Subcutaneous abdominal adipose tissue (tissue), 5 donors: ENCODE data around the gene EPX.

ENCODE experiments used
- H3K27ac ChIP-seq: one replicate; pipeline ENCODE4 v1.7.0; 2013; ENCODE audit warnings: low read depth, mild to moderate bottlenecking, inconsistent platforms, low read length, moderate library complexity
- H3K27me3 ChIP-seq, 5 donors: one replicate each; pipeline ENCODE4 v1.7.0; 2013; ENCODE audit warnings: low read length in 5 of 5, inconsistent platforms in 1 of 5; ENCODE audit not compliant: control insufficient read depth in 5 of 5, insufficient read depth in 4 of 5
- H3K36me3 ChIP-seq, 5 donors: one replicate each; pipeline ENCODE4 v1.7.0; 2013; ENCODE audit warnings: low read length in 5 of 5; ENCODE audit not compliant: control insufficient read depth in 5 of 5, insufficient read depth in 5 of 5
- H3K4me1 ChIP-seq, 5 donors: one replicate each; pipeline ENCODE4 v1.7.0; 2013; ENCODE audit warnings: low read length in 5 of 5, mild to moderate bottlenecking in 3 of 5, moderate library complexity in 1 of 5; ENCODE audit not compliant: control insufficient read depth in 5 of 5, insufficient read depth in 5 of 5
- H3K4me3 ChIP-seq, 5 donors: one replicate each; pipeline ENCODE4 v1.7.0; 2013; ENCODE audit warnings: low read length in 5 of 5, low read depth in 1 of 5
- H3K9ac ChIP-seq, 5 donors: one replicate each; pipeline ENCODE4 v1.7.0; 2013; ENCODE audit warnings: low read length in 5 of 5, mild to moderate bottlenecking in 4 of 5, moderate library complexity in 3 of 5
- H3K9me3 ChIP-seq, 5 donors: one replicate each; pipeline ENCODE4 v1.7.0; 2013; ENCODE audit warnings: low read length in 5 of 5; ENCODE audit not compliant: control insufficient read depth in 5 of 5
- donor health status: healthy.
- donor health status: healthy.
- donor health status: healthy.
- donor health status: healthy.
- donor health status: healthy.

EPX gene

DNA sequence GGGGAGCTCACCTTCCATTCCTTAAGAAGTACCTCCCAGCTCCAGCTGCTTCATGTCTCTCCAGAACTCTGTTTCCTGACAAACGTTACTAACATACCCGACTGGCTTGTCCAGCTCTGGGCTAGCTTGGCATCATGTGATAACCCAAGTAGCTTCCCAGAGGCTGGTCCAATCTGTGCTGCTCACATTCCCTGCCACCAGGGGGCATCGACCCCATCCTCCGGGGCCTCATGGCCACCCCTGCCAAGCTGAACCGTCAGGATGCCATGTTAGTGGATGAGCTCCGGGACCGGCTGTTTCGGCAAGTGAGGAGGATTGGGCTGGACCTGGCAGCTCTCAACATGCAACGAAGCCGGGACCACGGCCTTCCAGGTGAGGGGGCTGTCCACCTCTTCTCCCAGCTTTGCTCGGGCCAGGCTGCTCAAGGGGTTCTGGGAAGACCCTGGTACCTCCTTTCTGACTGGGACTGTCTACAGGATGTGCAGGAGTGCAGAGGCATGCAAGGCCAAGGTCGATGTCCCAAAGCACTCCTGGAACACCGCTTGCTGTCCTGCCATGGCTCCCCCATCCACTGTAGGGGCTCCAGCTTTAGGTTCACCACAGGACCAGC, 7.6 kb downstream of the EPX start:
- H3K9ac ChIP-seq: no peak overlapping the region
- no peak overlapping the region for H3K27ac ChIP-seq
- no peaks in the 10 kb centered on the region for H3K9me3 ChIP-seq
- H3K4me3 ChIP-seq: no peak overlapping the region
- peaks cover 0 to 5% (median 0%) of the 10 kb centered on the region in 5 donors for H3K36me3 ChIP-seq
- peaks cover 6 to 22% (median 11%) of the 10 kb centered on the region in 5 donors for H3K27me3 ChIP-seq
- no peaks in the 10 kb centered on the region for H3K4me1 ChIP-seq

DNA sequence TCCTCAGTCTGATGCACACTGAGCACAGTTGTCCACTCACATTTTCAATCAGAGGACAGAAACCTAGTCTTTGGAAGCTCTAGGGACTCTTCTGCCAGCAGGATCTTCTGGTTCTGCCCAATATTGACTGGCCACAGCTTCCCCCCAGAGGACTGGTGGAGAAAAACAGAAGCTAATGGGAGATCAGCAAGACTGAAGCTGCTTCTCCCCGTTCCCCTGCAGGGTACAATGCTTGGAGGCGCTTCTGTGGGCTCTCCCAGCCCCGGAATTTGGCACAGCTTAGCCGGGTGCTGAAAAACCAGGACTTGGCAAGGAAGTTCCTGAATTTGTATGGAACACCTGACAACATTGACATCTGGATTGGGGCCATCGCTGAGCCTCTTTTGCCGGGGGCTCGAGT, 10.3 kb downstream of the EPX start:
- H3K9ac ChIP-seq: no peak overlapping the region
- H3K27ac ChIP-seq: no peak overlapping the region
- H3K9me3 ChIP-seq: no peaks in the 10 kb centered on the region
- H3K4me1 ChIP-seq: no peaks in the 10 kb centered on the region
- H3K36me3 ChIP-seq: peaks cover 0 to 31% (median 23%) of the 10 kb centered on the region in 5 donors
- no peak overlapping the region for H3K4me3 ChIP-seq
- peaks cover 0 to 14% (median 5%) of the 10 kb centered on the region in 5 donors for H3K27me3 ChIP-seq

DNA sequence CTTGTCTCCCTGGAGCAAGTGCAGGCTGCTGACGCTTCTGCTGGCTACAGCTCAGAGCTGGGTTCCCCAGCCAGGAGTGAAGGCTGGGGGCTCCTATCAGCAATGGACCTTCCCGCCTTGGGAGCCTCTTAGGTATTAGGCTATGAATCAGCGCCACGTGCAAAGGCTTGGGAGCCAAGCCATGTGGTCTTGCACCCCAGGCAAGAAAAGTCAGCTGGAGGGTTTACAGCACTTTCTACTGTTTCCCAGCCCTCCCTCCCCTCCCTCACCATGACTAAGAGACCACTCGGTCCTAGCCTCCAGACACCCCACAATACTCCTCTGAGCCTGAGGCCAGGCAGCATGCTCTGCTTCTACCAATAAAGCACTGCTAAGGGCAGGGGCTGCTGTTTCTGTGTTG, 12.3 kb downstream of the EPX start:
- H3K27me3 ChIP-seq: peaks cover 0 to 6% (median 0%) of the 10 kb centered on the region in 5 donors
- peaks cover 7 to 46% (median 37%) of the 10 kb centered on the region in 5 donors for H3K36me3 ChIP-seq
- no peak overlapping the region for H3K27ac ChIP-seq
- H3K4me3 ChIP-seq: no peak overlapping the region
- no peaks in the 10 kb centered on the region for H3K9me3 ChIP-seq
- no peak overlapping the region for H3K9ac ChIP-seq
- no peaks in the 10 kb centered on the region for H3K4me1 ChIP-seq

DNA sequence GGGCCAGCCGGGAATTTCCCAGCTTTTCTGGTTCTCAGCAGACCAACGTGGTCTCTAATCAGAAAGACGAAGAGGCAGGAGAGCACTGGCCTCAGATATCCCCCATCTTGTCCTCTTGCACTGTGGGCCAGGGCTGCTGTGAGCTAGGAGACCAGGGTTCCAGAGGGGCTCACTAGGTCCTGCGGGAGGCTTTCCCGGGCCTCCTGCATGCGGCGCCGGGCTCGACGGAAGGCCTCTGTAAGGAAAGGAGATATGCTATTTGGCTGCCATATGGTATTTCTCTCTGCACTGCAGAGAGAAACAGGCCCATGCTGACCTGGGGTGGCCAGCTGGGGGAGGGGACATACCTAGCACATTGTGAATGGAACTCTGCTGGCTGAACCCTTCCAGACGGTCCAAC, 13.4 kb downstream of the EPX start:
- peaks cover 14 to 57% (median 48%) of the 10 kb centered on the region in 5 donors for H3K36me3 ChIP-seq
- H3K9ac ChIP-seq: no peak overlapping the region
- H3K4me3 ChIP-seq: no peak overlapping the region
- no peaks in the 10 kb centered on the region for H3K4me1 ChIP-seq
- H3K27me3 ChIP-seq: no peaks in the 10 kb centered on the region
- H3K27ac ChIP-seq: no peak overlapping the region
- no peaks in the 10 kb centered on the region for H3K9me3 ChIP-seq

DNA sequence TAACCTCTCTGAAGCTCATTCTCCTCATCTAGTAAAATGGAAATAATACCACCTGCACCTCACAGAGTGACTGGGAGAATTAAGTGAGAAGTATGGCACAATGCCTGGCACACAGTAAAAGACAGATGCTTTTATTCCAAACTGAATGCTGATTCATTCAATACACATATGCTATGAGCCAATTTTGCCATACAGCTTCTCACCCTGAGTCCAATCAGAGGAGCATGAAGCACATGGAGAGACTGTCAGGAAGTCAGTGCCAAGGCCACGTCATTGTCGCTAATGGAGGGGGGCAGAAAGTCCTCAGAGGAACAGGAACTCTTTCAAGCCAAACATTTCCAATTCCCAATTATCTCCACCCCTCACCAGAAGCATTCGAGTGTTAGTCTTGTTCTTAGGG, 14.9 kb downstream of the EPX start:
- H3K27me3 ChIP-seq: no peaks in the 10 kb centered on the region

DNA sequence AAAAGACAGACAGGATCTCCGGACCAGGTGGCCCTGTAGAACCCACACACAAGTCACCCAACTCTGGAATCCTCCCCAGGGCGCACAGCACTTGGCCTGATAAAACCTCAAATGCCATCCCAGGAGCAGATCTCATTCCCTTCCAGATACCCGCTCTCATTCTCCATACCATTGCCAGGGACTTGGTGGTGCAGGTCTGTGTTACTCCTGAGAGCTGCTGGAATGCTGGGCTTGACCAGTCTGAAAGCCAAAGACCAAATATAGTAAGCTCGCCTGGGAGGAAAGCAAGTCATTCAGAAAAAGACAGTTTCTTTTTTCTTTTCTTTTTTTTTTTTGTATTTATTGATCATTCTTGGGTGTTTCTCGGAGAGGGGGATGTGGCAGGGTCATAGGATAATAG, 15.8 kb downstream of the EPX start:
- no peak overlapping the region for H3K27ac ChIP-seq
- H3K9me3 ChIP-seq: no peaks in the 10 kb centered on the region
- no peak overlapping the region for H3K4me3 ChIP-seq
- no peaks in the 10 kb centered on the region for H3K27me3 ChIP-seq
- no peak overlapping the region for H3K9ac ChIP-seq
- peaks cover 20 to 78% (median 65%) of the 10 kb centered on the region in 5 donors for H3K36me3 ChIP-seq
- H3K4me1 ChIP-seq: no peaks in the 10 kb centered on the region

More for the DNA sequence above, 14.9 kb downstream of the EPX start:
- Histone ChIP-seq H3K36me3 (peaks cover 18 to 69% (median 56%) of the 10 kb centered on the region in 5 donors), H3K9me3 (no peaks in the 10 kb centered on the region), H3K27ac (no peak overlapping the region), H3K9ac (no peak overlapping the region), H3K4me3 (no peak overlapping the region), H3K4me1 (no peaks in the 10 kb centered on the region)

DNA sequence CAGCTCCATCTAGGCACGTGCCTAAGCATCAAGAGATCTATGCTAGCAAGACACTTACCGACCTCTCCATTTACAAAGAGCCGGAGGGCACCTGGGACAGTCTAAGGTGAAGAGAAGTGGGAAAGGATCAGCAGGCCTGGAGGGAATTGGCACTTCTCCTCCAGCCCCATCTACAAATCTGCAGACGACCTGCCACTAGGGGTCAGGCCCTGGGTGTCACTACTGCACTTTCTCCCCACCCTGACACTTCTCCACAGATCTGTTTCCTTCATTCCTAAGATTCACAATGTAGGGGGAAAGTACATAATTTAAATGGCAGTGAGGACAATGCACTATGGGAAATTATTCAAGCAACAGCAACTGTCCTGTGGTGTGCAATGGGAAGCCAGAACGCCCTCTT, 18.4 kb downstream of the EPX start:
- Histone ChIP-seq H3K4me1 (no peaks in the 10 kb centered on the region), H3K27me3 (no peaks in the 10 kb centered on the region), H3K9me3 (no peaks in the 10 kb centered on the region), H3K4me3 (no peak overlapping the region), H3K9ac (no peak overlapping the region), H3K27ac (no peak overlapping the region), H3K36me3 (peaks cover 28 to 88% (median 80%) of the 10 kb centered on the region in 5 donors)

DNA sequence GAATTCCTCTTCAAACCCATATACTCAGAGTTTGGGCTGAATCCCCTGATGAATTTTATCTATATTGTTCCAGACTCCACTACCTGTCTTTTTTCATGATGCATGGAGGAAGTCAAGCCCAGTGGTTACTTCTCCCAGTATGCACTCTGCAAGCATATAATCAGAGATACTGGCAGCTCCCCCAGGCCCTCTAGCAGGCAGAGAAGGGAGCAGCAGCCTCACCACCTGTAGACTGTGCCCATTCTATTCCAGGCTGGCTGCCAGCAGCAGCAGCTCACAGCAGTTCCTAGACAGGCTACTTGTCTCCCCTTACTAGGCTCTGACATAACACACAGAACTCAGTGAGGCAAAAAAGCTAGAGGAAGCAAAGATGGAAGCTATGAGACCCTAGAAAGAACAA, 23.2 kb downstream of the EPX start:
- Histone ChIP-seq H3K4me3 (no peak overlapping the region), H3K4me1 (peaks cover 5 to 14% (median 13%) of the 10 kb centered on the region in 5 donors), H3K36me3 (peaks cover 15 to 52% (median 46%) of the 10 kb centered on the region in 5 donors), H3K27me3 (no peaks in the 10 kb centered on the region), H3K9ac (no peak overlapping the region), H3K27ac (no peak overlapping the region), H3K9me3 (no peaks in the 10 kb centered on the region)

DNA sequence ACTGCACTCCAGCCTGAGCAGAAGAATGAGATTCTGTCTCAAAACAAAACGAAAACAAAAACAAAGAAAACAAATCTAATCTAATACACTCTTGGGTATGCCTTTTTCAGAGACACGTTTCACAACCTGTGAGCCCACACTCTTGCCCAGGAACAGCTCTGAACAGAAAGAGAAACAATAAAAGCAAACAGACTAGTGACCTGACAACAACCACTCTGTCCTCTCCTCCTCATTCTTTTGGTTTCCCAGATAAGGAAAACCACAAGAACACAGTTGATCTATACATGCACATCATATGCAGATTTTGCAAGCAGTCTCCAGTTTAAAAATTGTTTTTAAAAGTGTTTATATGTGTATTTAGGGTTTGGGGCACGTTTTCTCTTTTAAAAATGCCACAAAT, 25.2 kb downstream of the EPX start:
- Histone ChIP-seq H3K27ac (no peak overlapping the region), H3K36me3 (peaks cover 11 to 34% (median 32%) of the 10 kb centered on the region in 5 donors), H3K4me3 (no peak overlapping the region), H3K4me1 (peaks cover 5 to 14% (median 13%) of the 10 kb centered on the region in 5 donors), H3K9me3 (no peaks in the 10 kb centered on the region), H3K27me3 (no peaks in the 10 kb centered on the region), H3K9ac (no peak overlapping the region)

DNA sequence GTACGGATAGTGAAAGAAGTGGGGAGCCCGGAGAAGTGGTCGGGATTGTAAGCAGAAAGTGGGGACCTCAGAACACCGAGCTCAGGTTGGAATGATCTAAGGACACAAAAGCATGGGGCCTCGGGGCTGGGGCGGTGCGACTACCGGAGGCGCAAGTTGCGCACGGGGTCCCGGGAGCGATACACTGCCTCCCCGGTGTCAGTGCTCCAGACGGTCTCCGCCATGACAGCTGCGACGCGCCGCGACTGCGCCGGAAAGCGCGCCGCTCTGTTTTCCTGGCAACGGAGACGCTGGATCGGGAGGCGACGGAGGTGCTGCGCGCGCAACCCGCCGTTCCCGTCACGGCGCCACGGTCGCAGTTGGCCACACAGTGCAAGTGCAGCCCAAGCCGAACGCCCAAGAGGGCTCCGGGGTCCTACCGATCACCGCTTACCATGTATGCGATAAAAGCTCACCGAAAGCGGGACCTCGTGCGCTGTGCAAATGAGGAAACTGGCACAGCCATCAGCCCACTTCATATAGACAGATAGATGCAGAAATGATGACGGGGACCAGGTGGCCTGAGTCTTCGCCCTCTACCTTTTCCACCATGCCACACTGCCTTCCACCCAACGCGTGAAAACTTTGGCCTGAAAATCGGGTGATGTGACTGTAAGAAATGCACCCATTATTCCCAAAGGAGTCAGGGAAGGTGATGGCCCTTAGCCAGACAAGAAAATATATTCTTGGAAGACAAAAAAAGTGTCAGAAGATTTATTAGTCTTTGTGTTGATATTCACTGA, 26.7 kb downstream of the EPX start, which contains the start of gene MKS1:
Gene MKS1 (minus strand): TSS at position 249 of the 782 bp plus-strand sequence. CDS start 25 bp downstream, at position 224.
- H3K27ac ChIP-seq: peak within 1 kb of the TSS; percentile 65
- H3K9me3 ChIP-seq: no peaks in the 10 kb centered on the region
- peaks cover 5 to 14% (median 13%) of the 10 kb centered on the region in 5 donors for H3K4me1 ChIP-seq
- peak within 1 kb of the TSS; percentile 74 to 99 (median 96) for H3K4me3 ChIP-seq
- peak within 1 kb of the TSS; percentile 49 to 93 (median 90) for H3K9ac ChIP-seq
- H3K36me3 ChIP-seq: peaks cover 2 to 20% (median 17%) of the 10 kb centered on the region in 5 donors
- no peaks in the 10 kb centered on the region for H3K27me3 ChIP-seq
